ENCODE measurements around the gene ANO2.

DNA sequence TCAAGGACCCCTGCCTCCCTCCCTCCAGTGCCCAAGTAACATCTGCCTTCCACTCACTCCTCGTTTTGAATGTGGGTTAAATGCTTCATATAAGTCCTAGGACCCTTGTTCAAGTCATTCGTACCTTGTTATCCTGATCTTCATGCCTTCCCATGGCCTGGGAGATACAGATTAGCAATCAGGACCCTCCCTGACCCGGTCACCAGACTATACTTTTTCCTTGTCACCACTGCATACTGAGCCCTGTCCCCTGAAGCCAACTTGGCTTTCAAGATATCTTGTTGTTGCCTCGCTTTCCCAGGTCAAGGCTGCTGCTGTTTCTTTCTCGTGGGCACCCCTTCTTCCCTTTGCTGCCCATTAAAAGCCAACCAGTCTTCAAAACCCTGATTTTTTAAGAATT lies 208.5 kb downstream of the ANO2 start:
- TF ChIP-seq, protein P1, sequence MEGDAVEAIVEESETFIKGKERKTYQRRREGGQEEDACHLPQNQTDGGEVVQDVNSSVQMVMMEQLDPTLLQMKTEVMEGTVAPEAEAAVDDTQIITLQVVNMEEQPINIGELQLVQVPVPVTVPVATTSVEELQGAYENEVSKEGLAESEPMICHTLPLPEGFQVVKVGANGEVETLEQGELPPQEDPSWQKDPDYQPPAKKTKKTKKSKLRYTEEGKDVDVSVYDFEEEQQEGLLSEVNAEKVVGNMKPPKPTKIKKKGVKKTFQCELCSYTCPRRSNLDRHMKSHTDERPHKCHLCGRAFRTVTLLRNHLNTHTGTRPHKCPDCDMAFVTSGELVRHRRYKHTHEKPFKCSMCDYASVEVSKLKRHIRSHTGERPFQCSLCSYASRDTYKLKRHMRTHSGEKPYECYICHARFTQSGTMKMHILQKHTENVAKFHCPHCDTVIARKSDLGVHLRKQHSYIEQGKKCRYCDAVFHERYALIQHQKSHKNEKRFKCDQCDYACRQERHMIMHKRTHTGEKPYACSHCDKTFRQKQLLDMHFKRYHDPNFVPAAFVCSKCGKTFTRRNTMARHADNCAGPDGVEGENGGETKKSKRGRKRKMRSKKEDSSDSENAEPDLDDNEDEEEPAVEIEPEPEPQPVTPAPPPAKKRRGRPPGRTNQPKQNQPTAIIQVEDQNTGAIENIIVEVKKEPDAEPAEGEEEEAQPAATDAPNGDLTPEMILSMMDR (IDR thresholded peaks at IDR 0.05; ENCODE audit: low read depth, low read length) = no peak
- no peak for TF ChIP-seq EZH2phosphoT487 (IDR thresholded peaks at IDR 0.05; ENCODE audit: low read depth)
